Measurements from ENCODE around the gene IRF2. TPM values are rescaled to one million over a fixed set of nuclear protein-coding genes. Genes with fewer than 3 reads are reported as not detected.

IRF2 gene
- total and polyA plus RNA-seq, 2 experiments from 2014 or later: 12.8 to 14.2 TPM

DNA sequence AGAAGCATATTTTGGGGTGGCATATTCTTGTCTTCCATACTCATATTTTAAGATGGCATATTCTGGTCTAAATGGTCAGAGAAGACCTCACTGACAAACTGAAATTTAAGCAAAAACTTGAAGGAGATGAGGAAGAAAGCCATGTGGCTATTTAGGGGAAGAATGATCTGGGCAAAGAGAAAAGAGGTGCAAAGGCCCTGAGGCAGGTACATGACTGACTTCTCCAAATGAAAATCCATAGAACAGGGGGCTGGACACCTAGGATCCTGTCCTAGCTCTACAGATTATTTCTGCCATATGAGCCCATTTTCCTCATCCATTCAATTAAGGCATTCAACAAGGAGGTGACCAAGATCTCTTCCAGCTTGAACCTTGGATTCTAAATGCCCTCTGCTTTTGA is 105.6 kb downstream of the IRF2 start:
- H3K4me3 ChIP-seq: no peak overlapping the region
- no peaks in the 10 kb centered on the region for H3F3A ChIP-seq (ENCODE audit: insufficient read depth)
- H3K27ac ChIP-seq: no peak overlapping the region
- TF ChIP-seq EZH2 (IDR thresholded peaks at IDR 0.05; ENCODE audit: insufficient read depth, poor library complexity, severe bottlenecking): no peak
- TF ChIP-seq EZH2phosphoT487 (IDR thresholded peaks at IDR 0.05; ENCODE audit: insufficient read depth, low read depth): no peak
- H2AFZ ChIP-seq: no peak overlapping the region
- no peak overlapping the region for H3K9ac ChIP-seq
- no peaks in the 10 kb centered on the region for H3K27me3 ChIP-seq (replicated peaks; ENCODE audit: insufficient read depth)
- no peak for DNase-seq
- in situ Hi-C loops (cut with MboI): no loop called here
- H4K20me1 ChIP-seq (ENCODE audit: insufficient read depth): no peaks in the 10 kb centered on the region
- H3K4me1 ChIP-seq (ENCODE audit: insufficient read depth): no peaks in the 10 kb centered on the region
- no peaks in the 10 kb centered on the region for H3K36me3 ChIP-seq (ENCODE audit: low read depth)
- no peaks in the 10 kb centered on the region for H3K9me3 ChIP-seq (ENCODE audit: low read depth)
- no peak overlapping the region for H3K4me2 ChIP-seq (ENCODE audit: unreplicated experiment)
- H3K9me2 ChIP-seq (ENCODE audit: insufficient read depth): no peaks in the 10 kb centered on the region
- H3K79me2 ChIP-seq (ENCODE audit: insufficient read depth): no peaks in the 10 kb centered on the region

GRCh38 chr4:184368290-184368689 is 106.1 kb downstream of the IRF2 start:
- Histone ChIP-seq H3K27ac (no peak overlapping the region), H3K4me1 (ENCODE audit: insufficient read depth) (no peaks in the 10 kb centered on the region), H3K27me3 (replicated peaks; ENCODE audit: insufficient read depth) (no peaks in the 10 kb centered on the region), H3K4me3 (no peak overlapping the region), H3K9me2 (ENCODE audit: insufficient read depth) (no peaks in the 10 kb centered on the region), H3K9me3 (ENCODE audit: low read depth) (no peaks in the 10 kb centered on the region), H3K4me2 (ENCODE audit: unreplicated experiment) (no peak overlapping the region), H4K20me1 (ENCODE audit: insufficient read depth) (no peaks in the 10 kb centered on the region), H3K9ac (no peak overlapping the region), H2AFZ (no peak overlapping the region), H3F3A (ENCODE audit: insufficient read depth) (no peaks in the 10 kb centered on the region), H3K79me2 (ENCODE audit: insufficient read depth) (no peaks in the 10 kb centered on the region), H3K36me3 (ENCODE audit: low read depth) (no peaks in the 10 kb centered on the region)
- TF ChIP-seq EZH2phosphoT487 (IDR thresholded peaks at IDR 0.05; ENCODE audit: insufficient read depth, low read depth) (no peak), EZH2 (IDR thresholded peaks at IDR 0.05; ENCODE audit: insufficient read depth, poor library complexity, severe bottlenecking) (no peak)
- DNase-seq: no peak
- in situ Hi-C loops (cut with MboI): no loop called here
- WGBS, 2 experiments (ENCODE audit: low coverage in 1 of 2, low lambda C conversion rate in 2 of 2, missing lambda C conversion rate in 2 of 2): 92 to 93% methylated on average over 3 of the region's 3 CpGs

DNA sequence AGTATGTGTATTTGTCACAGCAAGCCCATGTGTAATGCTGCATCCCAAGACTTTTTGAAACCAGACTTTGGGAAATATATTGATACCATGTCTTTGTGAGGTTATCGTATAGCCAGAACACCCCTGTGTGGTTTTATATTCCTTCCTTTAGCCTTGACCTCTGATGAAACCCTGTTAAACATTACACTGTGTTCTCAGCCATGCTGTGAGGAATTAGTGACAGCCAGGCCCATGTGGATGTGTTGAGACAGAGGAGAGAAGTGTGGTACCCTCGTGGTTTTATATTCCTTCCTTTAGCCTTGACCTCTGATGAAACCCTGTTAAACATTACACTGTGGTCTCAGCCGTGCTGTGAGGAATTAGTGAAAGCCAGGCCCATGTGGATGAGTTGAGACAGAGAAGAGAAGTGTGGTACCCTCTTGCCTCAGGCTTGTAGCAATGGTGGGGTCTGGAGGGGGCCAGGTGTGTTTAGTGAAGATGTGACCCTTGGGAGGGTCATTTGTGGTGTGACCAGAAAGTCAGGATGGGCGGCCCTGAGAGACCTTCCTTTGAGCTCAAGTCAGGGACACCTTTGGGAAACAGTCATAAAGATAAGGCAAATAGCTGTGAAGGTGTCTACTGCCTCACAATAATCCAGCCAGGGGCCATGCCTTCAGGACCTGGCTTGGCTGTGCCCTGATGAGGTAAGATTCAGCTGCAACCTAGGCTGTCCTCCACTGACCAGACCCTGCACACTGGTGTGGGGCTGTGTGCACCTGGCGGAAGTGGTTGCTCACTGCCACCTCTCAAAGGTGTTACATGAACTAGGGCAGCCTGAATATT is 110.0 kb downstream of the IRF2 start:
- H3K36me3 ChIP-seq (ENCODE audit: low read depth): no peaks in the 10 kb centered on the region
- no peaks in the 10 kb centered on the region for H3K79me2 ChIP-seq (ENCODE audit: insufficient read depth)
- H3K9ac ChIP-seq: no peak overlapping the region
- in situ Hi-C loops (cut with MboI): no loop called here
- no peak for DNase-seq
- TF ChIP-seq EZH2phosphoT487 (IDR thresholded peaks at IDR 0.05; ENCODE audit: insufficient read depth, low read depth) (no peak), EZH2 (IDR thresholded peaks at IDR 0.05; ENCODE audit: insufficient read depth, poor library complexity, severe bottlenecking) (no peak)
- no peaks in the 10 kb centered on the region for H3K9me2 ChIP-seq (ENCODE audit: insufficient read depth)
- no peaks in the 10 kb centered on the region for H3K9me3 ChIP-seq (ENCODE audit: low read depth)
- no peak overlapping the region for H3K4me3 ChIP-seq
- no peak overlapping the region for H2AFZ ChIP-seq
- 55 to 57% methylated on average over 5 of the region's 5 CpGs for WGBS, 2 experiments (ENCODE audit: low coverage in 1 of 2, low lambda C conversion rate in 2 of 2, missing lambda C conversion rate in 2 of 2)
- no peak overlapping the region for H3K27ac ChIP-seq
- no peak overlapping the region for H3K4me2 ChIP-seq (ENCODE audit: unreplicated experiment)
- H3K27me3 ChIP-seq (replicated peaks; ENCODE audit: insufficient read depth): no peaks in the 10 kb centered on the region
- no peaks in the 10 kb centered on the region for H4K20me1 ChIP-seq (ENCODE audit: insufficient read depth)
- H3F3A ChIP-seq (ENCODE audit: insufficient read depth): 0 out of 2 replicates have a peak, but pooled peaks cover 4% of the 10 kb centered on the region
- H3K4me1 ChIP-seq (ENCODE audit: insufficient read depth): peaks cover 6% of the 10 kb centered on the region

- Histone ChIP-seq H3K9ac (no peak overlapping the region), H3K4me3 (no peak overlapping the region), H3K9me2 (ENCODE audit: insufficient read depth) (no peaks in the 10 kb centered on the region), H3K9me3 (ENCODE audit: low read depth) (no peaks in the 10 kb centered on the region), H3K4me2 (ENCODE audit: unreplicated experiment) (no peak overlapping the region), H2AFZ (no peak overlapping the region), H3K27ac (no peak overlapping the region), H3F3A (ENCODE audit: insufficient read depth) (0 out of 2 replicates have a peak, but pooled peaks cover 4% of the 10 kb centered on the region), H3K36me3 (ENCODE audit: low read depth) (no peaks in the 10 kb centered on the region), H4K20me1 (ENCODE audit: insufficient read depth) (no peaks in the 10 kb centered on the region), H3K79me2 (ENCODE audit: insufficient read depth) (no peaks in the 10 kb centered on the region), H3K4me1 (ENCODE audit: insufficient read depth) (peaks cover 6% of the 10 kb centered on the region), H3K27me3 (replicated peaks; ENCODE audit: insufficient read depth) (no peaks in the 10 kb centered on the region)
- TF ChIP-seq EZH2phosphoT487 (IDR thresholded peaks at IDR 0.05; ENCODE audit: insufficient read depth, low read depth) (no peak), EZH2 (IDR thresholded peaks at IDR 0.05; ENCODE audit: insufficient read depth, poor library complexity, severe bottlenecking) (no peak)
- DNase-seq: no peak
- in situ Hi-C loops (cut with MboI): no loop called here
- WGBS, 2 experiments (ENCODE audit: low coverage in 1 of 2, low lambda C conversion rate in 2 of 2, missing lambda C conversion rate in 2 of 2): 83 to 89% methylated on average over 6 of the region's 6 CpGs
These were observed 111.1 kb downstream of the IRF2 start for GRCh38 chr4:184363258-184363657.

Measured in GM23248 (cell line).